Measurements from ENCODE around the gene SLU7. TPM values are rescaled to one million over a fixed set of nuclear protein-coding genes. Genes with fewer than 3 reads are reported as not detected.

Gene SLU7
- total RNA-seq, 1 experiment from 2014 or later, result 43.6 TPM

DNA sequence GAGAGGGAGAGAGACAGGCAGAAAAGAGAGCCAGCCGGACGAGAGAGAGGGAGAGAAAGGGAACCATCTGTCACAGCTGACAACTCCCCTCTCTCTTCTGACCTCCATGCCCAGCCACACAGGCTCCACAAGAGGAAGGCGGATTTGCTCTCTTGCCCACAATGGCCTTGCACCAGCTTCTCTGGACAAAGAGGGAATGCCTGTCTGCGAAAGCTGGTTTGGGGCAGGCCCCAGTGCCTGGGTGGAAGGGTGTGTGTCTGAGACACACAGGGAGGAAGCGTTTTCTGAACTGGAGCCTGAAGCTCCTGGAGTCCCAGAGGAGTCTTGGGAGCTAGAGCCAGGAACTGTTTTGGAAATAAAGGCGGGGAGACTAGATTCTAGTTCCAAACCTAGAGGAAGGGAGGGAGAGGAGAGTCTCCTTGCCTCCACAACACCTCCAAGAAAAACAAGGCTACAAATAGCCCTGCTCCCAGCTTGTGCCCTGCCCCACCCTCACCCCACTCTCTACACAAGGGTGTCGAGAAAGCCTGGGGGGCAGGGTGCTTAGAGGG is 60.9 kb downstream of the SLU7 start:
- no peaks in the 10 kb centered on the region for H3K27me3 ChIP-seq (ENCODE audit: insufficient read depth, low read length)
- H3K27ac ChIP-seq (ENCODE audit: low read depth, low read length), result no peak overlapping the region
- TF ChIP-seq SIN3A (IDR thresholded peaks at IDR 0.05; ENCODE audit: low read depth) (no peak), EGR1 (IDR thresholded peaks at IDR 0.05; ENCODE audit: low read depth) (no peak), TCF7L2 (IDR thresholded peaks at IDR 0.05; ENCODE audit: borderline replicate concordance, extremely low read depth, insufficient read depth, insufficient read length) (no peak), CEBPB (IDR thresholded peaks at IDR 0.05; ENCODE audit: low read depth) (no peak)
- TF ChIP-seq, protein P1, sequence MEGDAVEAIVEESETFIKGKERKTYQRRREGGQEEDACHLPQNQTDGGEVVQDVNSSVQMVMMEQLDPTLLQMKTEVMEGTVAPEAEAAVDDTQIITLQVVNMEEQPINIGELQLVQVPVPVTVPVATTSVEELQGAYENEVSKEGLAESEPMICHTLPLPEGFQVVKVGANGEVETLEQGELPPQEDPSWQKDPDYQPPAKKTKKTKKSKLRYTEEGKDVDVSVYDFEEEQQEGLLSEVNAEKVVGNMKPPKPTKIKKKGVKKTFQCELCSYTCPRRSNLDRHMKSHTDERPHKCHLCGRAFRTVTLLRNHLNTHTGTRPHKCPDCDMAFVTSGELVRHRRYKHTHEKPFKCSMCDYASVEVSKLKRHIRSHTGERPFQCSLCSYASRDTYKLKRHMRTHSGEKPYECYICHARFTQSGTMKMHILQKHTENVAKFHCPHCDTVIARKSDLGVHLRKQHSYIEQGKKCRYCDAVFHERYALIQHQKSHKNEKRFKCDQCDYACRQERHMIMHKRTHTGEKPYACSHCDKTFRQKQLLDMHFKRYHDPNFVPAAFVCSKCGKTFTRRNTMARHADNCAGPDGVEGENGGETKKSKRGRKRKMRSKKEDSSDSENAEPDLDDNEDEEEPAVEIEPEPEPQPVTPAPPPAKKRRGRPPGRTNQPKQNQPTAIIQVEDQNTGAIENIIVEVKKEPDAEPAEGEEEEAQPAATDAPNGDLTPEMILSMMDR (IDR thresholded peaks at IDR 0.05 in 2 of 3, conservative IDR thresholded peaks at IDR 0.05 in 1 of 3; ENCODE audit: borderline replicate concordance in 1 of 3, insufficient read depth in 1 of 3, low read depth in 2 of 3, low read length in 2 of 3), result no peak
- TF ChIP-seq, protein P2, sequence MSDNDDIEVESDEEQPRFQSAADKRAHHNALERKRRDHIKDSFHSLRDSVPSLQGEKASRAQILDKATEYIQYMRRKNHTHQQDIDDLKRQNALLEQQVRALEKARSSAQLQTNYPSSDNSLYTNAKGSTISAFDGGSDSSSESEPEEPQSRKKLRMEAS (IDR thresholded peaks at IDR 0.05), result no peak
- POLR2A ChIA-PET, result no interaction called here
- ATAC-seq (no peak), DNase-seq (ENCODE audit: low read depth, low spot score) (no peak)
- CTCF ChIA-PET, result interaction anchor here (1.1 kb wide), 2 partner anchors 12 to 33 kb away, joined by 3 read pairs; no protein-coding TSS in a partner anchor
- H3K9me3 ChIP-seq (ENCODE audit: control insufficient read depth in 1 of 2, insufficient read depth in 1 of 2, low read depth in 1 of 2, low read length in 2 of 2), result no peaks in the 10 kb centered on the region
- no peak overlapping the region for H3K9ac ChIP-seq (ENCODE audit: low read length)
- no peaks in the 10 kb centered on the region for H3K36me3 ChIP-seq (ENCODE audit: control insufficient read depth in 1 of 2, insufficient read depth in 2 of 2, low read length in 2 of 2)
- H3K9me2 ChIP-seq (ENCODE audit: insufficient read depth), result no peaks in the 10 kb centered on the region
- no peaks in the 10 kb centered on the region for H3K4me1 ChIP-seq (ENCODE audit: control insufficient read depth in 1 of 2, insufficient read depth in 2 of 2, low read length in 2 of 2)
- no peak overlapping the region for H3K4me2 ChIP-seq (ENCODE audit: low read length)
- H2AFZ ChIP-seq (ENCODE audit: low read depth, low read length, poor library complexity, severe bottlenecking), result no peak overlapping the region
- H3K79me2 ChIP-seq (ENCODE audit: insufficient read depth, low read length), result no peaks in the 10 kb centered on the region
- no TSS peak for BruUV-seq (replicated peaks)
- RAD21 ChIA-PET (ENCODE audit: low non-redundant PET in 1 of 2, low total read pairs in 2 of 2, uncharacterized antibody in 2 of 2, unreplicated experiment in 2 of 2), result no interaction called here
- H3K4me3 ChIP-seq (replicated peaks in 1 of 2; ENCODE audit: low read depth in 1 of 2, low read length in 2 of 2), result no peak overlapping the region
- H4K20me1 ChIP-seq (ENCODE audit: insufficient read depth), result no peaks in the 10 kb centered on the region
- intact Hi-C loops (cut with micrococcal nuclease), result no loop called here

DNA sequence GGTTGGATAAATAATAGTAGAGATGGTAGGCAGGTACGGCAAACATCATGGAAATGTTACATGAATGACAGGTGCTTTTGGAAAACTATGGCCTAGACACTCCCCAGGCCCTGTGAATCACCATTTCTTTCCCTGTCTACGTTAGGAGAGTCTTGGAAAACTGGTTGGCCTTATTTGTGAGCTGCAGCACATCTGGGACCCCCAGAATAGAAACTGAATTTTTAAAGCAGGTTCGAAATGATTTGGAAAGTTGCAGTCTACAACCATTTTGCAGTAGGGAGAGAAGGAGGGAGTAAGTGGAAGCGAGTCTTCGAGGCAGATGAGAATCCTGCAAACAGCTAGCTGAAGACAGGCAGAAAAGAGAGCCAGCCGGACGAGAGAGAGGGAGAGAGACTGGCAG is 61.5 kb downstream of the SLU7 start:
- no peaks in the 10 kb centered on the region for H3K36me3 ChIP-seq (ENCODE audit: control insufficient read depth in 1 of 2, insufficient read depth in 2 of 2, low read length in 2 of 2)
- no peak overlapping the region for H2AFZ ChIP-seq (ENCODE audit: low read depth, low read length, poor library complexity, severe bottlenecking)
- DNase-seq (ENCODE audit: low read depth, low spot score) (no peak), ATAC-seq (no peak)
- no TSS peak for BruUV-seq (replicated peaks)
- H3K9me2 ChIP-seq (ENCODE audit: insufficient read depth), result no peaks in the 10 kb centered on the region
- no peaks in the 10 kb centered on the region for H3K27me3 ChIP-seq (ENCODE audit: insufficient read depth, low read length)
- H3K4me1 ChIP-seq (ENCODE audit: control insufficient read depth in 1 of 2, insufficient read depth in 2 of 2, low read length in 2 of 2), result no peaks in the 10 kb centered on the region
- H3K9ac ChIP-seq (ENCODE audit: low read length), result no peak overlapping the region
- CTCF ChIA-PET, result interaction anchor here (1.1 kb wide), 2 partner anchors 12 to 34 kb away, joined by 3 read pairs; no protein-coding TSS in a partner anchor
- RAD21 ChIA-PET (ENCODE audit: low non-redundant PET in 1 of 2, low total read pairs in 2 of 2, uncharacterized antibody in 2 of 2, unreplicated experiment in 2 of 2), result no interaction called here
- no peaks in the 10 kb centered on the region for H3K9me3 ChIP-seq (ENCODE audit: control insufficient read depth in 1 of 2, insufficient read depth in 1 of 2, low read depth in 1 of 2, low read length in 2 of 2)
- intact Hi-C loops (cut with micrococcal nuclease), result no loop called here
- POLR2A ChIA-PET, result no interaction called here
- no peak overlapping the region for H3K4me3 ChIP-seq (replicated peaks in 1 of 2; ENCODE audit: low read depth in 1 of 2, low read length in 2 of 2)
- H3K79me2 ChIP-seq (ENCODE audit: insufficient read depth, low read length), result no peaks in the 10 kb centered on the region
- H3K27ac ChIP-seq (ENCODE audit: low read depth, low read length), result no peak overlapping the region
- H3K4me2 ChIP-seq (ENCODE audit: low read length), result no peak overlapping the region
- H4K20me1 ChIP-seq (ENCODE audit: insufficient read depth), result no peaks in the 10 kb centered on the region
- TF ChIP-seq SRF (IDR thresholded peaks at IDR 0.05; ENCODE audit: low read depth) (no peak), JUND (IDR thresholded peaks at IDR 0.05) (no peak), SIN3A (IDR thresholded peaks at IDR 0.05; ENCODE audit: low read depth) (no peak), CBX3 (IDR thresholded peaks at IDR 0.05; ENCODE audit: low read depth) (no peak), TCF7L2 (IDR thresholded peaks at IDR 0.05; ENCODE audit: borderline replicate concordance, extremely low read depth, insufficient read depth, insufficient read length) (no peak), POLR2A (IDR thresholded peaks at IDR 0.05; ENCODE audit: borderline replicate concordance, extremely low read depth, insufficient read depth, insufficient read length) (no peak), POLR2AphosphoS5 (IDR thresholded peaks at IDR 0.05; ENCODE audit: low read depth, low read length) (no peak), ELF1 (IDR thresholded peaks at IDR 0.05; ENCODE audit: borderline replicate concordance, low read depth) (no peak), ZNF274 (IDR thresholded peaks at IDR 0.05; ENCODE audit: low read depth, low read length) (no peak)
- TF ChIP-seq, protein P2 (IDR thresholded peaks at IDR 0.05), result no peak
- TF ChIP-seq, protein P3, sequence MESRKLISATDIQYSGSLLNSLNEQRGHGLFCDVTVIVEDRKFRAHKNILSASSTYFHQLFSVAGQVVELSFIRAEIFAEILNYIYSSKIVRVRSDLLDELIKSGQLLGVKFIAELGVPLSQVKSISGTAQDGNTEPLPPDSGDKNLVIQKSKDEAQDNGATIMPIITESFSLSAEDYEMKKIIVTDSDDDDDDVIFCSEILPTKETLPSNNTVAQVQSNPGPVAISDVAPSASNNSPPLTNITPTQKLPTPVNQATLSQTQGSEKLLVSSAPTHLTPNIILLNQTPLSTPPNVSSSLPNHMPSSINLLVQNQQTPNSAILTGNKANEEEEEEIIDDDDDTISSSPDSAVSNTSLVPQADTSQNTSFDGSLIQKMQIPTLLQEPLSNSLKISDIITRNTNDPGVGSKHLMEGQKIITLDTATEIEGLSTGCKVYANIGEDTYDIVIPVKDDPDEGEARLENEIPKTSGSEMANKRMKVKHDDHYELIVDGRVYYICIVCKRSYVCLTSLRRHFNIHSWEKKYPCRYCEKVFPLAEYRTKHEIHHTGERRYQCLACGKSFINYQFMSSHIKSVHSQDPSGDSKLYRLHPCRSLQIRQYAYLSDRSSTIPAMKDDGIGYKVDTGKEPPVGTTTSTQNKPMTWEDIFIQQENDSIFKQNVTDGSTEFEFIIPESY (IDR thresholded peaks at IDR 0.05; ENCODE audit: extremely low read depth, insufficient replicate concordance, low read length), result no peak
